Central memory CD8-positive, alpha-beta T cell (primary cell): ENCODE measurements around the gene CARD18.
A peak's percentile ranks its signal among the peaks of the same experiment; 100 is the strongest.
"Not testable (repeated sequence)": the region's sequence is repeated elsewhere in the genome, so short reads cannot be mapped to it uniquely, and the experiment has no call there.

Source experiments
- ATAC-seq: fragments of 150-1000 bp; cut with Tn5 transposase; replicated peaks from 2 replicates; pipeline ENCODE4 v1.10.0; 2022; ENCODE audit warnings: mild to moderate bottlenecking, moderate FRiP score, moderate number of reproducible peaks; ENCODE audit not compliant: poor library complexity, severe bottlenecking; ENCODE audit errors: extremely low read depth
- DNase-seq, 2 donors: peaks; one replicate each; pipeline ENCODE4 v3.0.0; 2021; ENCODE audit warnings: low spot score in 2 of 2
- H3K27ac Mint-ChIP-seq: one replicate; pipeline ENCODE4 v1.8.0; 2022; ENCODE audit warnings: low read depth, mild to moderate bottlenecking, moderate library complexity, mixed read lengths
- H3K27me3 Mint-ChIP-seq: one replicate; pipeline ENCODE4 v1.8.0; 2022; ENCODE audit warnings: mixed read lengths
- H3K36me3 Mint-ChIP-seq: one replicate; pipeline ENCODE4 v1.8.0; 2022; ENCODE audit warnings: mild to moderate bottlenecking, moderate library complexity, mixed read lengths; ENCODE audit not compliant: insufficient read depth
- H3K4me1 Mint-ChIP-seq: one replicate; pipeline ENCODE4 v1.8.0; 2022; ENCODE audit warnings: mixed read lengths
- H3K4me3 Mint-ChIP-seq: one replicate; pipeline ENCODE4 v1.8.0; 2022; ENCODE audit warnings: mild to moderate bottlenecking, moderate library complexity, mixed read lengths
- H3K9me3 Mint-ChIP-seq: one replicate; pipeline ENCODE4 v1.8.0; 2022; ENCODE audit warnings: mixed read lengths

CARD18 gene

DNA sequence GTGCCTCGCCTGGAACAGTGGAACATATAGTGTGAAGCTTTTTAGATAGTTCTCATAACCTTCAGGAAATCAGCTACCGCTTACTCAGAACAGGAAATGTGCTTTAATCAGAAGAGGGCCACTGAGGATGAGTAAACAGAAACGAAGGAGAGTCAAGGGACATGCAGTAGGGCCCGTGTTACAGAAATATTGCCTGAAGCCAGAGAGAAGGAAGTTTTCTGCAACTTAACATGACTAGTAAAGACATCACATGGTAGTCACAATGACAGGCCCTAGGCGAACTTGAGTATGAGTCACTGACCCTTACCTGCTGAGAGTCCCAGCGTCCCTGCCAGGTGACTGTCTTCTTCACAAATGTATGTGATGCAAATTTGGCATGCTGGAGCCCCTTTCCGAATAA lies 39.4 kb downstream of the CARD18 start:
- no peaks in the 10 kb centered on the region for H3K27me3 Mint-ChIP-seq
- H3K4me1 Mint-ChIP-seq: peaks cover 21% of the 10 kb centered on the region
- ATAC-seq: peak; percentile 79
- peaks cover 1% of the 10 kb centered on the region for H3K36me3 Mint-ChIP-seq
- peak overlapping the region; percentile 63 for H3K27ac Mint-ChIP-seq
- H3K4me3 Mint-ChIP-seq: peak overlapping the region; percentile 62
- no peak for DNase-seq
- peaks cover 4% of the 10 kb centered on the region for H3K9me3 Mint-ChIP-seq

DNA sequence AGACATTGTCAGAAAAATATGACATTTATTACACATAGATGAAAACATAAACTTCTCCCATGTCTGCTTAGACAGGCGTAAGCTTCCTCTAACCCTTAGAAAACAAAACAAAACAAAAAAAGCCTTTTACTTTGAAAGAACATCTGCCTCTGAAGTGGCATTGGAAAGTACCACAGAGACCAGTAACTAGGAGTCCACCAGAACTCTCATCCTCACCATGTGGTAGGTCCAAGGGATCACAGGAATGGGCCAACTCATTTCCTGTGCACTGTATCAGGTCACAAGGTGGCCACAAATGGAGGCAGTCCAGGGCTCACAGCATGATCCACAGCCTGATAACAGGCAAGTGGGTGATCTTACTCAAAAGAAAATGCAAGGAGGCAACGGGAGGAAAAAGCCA lies 40.0 kb downstream of the CARD18 start:
- not testable (repeated sequence) for ATAC-seq

DNA sequence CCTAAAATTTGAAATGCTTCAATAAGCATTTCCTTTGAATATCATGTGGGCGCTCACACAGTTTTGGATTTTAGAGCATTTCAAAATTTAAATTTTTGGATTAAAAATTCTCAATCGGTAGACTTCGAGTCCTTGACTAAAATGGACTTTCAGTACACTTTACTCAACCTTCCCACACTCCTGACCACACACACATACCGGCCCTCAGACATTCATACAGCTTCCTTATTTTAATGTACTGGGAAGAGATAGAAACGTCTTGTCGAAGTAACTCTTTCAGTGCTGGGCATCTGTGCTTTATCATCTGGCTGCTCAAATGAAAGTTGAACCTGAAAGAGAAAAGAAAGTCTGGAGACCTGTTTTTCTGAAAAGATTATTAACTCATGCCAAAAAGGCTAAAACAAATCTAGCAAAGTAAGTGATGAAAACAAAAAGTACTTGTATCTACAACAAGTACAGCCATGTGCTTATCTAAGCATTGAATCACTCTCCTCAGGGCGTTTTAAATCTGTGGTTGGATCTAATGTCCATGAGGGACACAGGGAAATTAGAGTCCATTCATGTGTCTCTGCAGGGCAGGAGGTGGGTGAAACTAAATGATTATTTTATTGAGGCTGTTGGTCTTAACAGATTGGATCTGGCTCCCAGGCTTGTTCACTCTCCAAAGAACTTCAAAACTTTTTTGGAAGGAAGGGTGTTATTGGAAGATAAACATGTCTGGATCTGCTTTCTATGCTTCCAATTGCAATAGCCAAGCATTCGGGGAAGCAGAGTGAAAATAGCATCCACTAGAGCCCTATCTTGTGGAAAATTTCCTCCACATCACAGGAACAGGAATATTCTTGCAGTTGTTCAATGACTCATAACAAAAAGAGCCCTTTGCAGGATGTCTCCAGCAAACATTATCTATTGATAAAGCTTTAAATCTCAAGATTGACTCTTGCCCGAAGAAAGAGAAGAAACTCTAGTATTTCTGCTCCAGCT lies 47.0 kb downstream of the CARD18 start:
- H3K4me3 Mint-ChIP-seq: no peak overlapping the region
- no peaks in the 10 kb centered on the region for H3K4me1 Mint-ChIP-seq
- no peak overlapping the region for H3K27ac Mint-ChIP-seq
- DNase-seq (no peak), ATAC-seq (no peak)
- H3K9me3 Mint-ChIP-seq: no peaks in the 10 kb centered on the region
- H3K36me3 Mint-ChIP-seq: no peaks in the 10 kb centered on the region
- no peaks in the 10 kb centered on the region for H3K27me3 Mint-ChIP-seq

More for the DNA sequence above, 40.0 kb downstream of the CARD18 start:
- DNase-seq, H3K9me3 Mint-ChIP-seq, H3K36me3 Mint-ChIP-seq, H3K27me3 Mint-ChIP-seq: not testable (repeated sequence)
- H3K27ac Mint-ChIP-seq: peak overlapping the region; percentile 63
- H3K4me3 Mint-ChIP-seq: peak overlapping the region; percentile 62
- peaks cover 21% of the 10 kb centered on the region for H3K4me1 Mint-ChIP-seq
